Umbilical cord (tissue), 2 donors: Measurements from ENCODE around the gene ORM2. TPM values are rescaled to one million over a fixed set of nuclear protein-coding genes. Genes with fewer than 3 reads are reported as not detected.

ENCODE experiments used
- DNase-seq: peaks from one replicate; pipeline ENCODE4 v3.0.0-alpha.2; 2015; ENCODE audit warnings: low spot score
- total RNA-seq: library from RNA; depleted of rRNA; stranded (reverse); fragments of >200 nt; gene quantifications from one replicate; pipeline ENCODE4 v1.2.3, GENCODE V29; 2014; ENCODE audit warnings: low replicate concordance; ENCODE audit not compliant: insufficient read depth

Gene ORM2
- total RNA-seq, 1 donor from 2014 or later = not detected

- DNase-seq = peak; percentile 11
Observed at GRCh38 chr9:114370251-114370967, 40.7 kb downstream of the ORM2 start.

GRCh38 chr9:114370968-114371320, 41.3 kb downstream of the ORM2 start:
- no peak for DNase-seq

GRCh38 chr9:114371343-114371944, 41.8 kb downstream of the ORM2 start:
- DNase-seq = no peak

GRCh38 chr9:114371973-114372917, 42.6 kb downstream of the ORM2 start:
- DNase-seq = no peak

- peak; percentile 38 for DNase-seq
Observed at GRCh38 chr9:114372921-114373448, 43.3 kb downstream of the ORM2 start.

- no peak for DNase-seq
Observed at GRCh38 chr9:114373960-114374730, 44.5 kb downstream of the ORM2 start.

- DNase-seq = no peak
Observed at GRCh38 chr9:114374936-114375335, 45.3 kb downstream of the ORM2 start.

GRCh38 chr9:114375386-114376175, 45.9 kb downstream of the ORM2 start:
- DNase-seq = no peak

GRCh38 chr9:114376586-114377445, 47.1 kb downstream of the ORM2 start:
- DNase-seq = no peak

- no peak for DNase-seq
Observed at GRCh38 chr9:114378016-114378415, 48.3 kb downstream of the ORM2 start.

GRCh38 chr9:114378883-114379282, 49.2 kb downstream of the ORM2 start:
- no peak for DNase-seq

Other genes with a start within 250 kb of the ORM2 start
- not detected for gene KIF12, start 230.6 kb upstream of the ORM2 start, total RNA-seq
- gene COL27A1, start 174.3 kb upstream of the ORM2 start, total RNA-seq = 12.3 TPM
- gene ORM1, start 6.8 kb upstream of the ORM2 start, total RNA-seq = not detected
- gene AKNA, start 58.1 kb downstream of the ORM2 start, total RNA-seq = 11.3 TPM
- 3.1 TPM for gene WHRN, start 175.6 kb downstream of the ORM2 start, total RNA-seq